Ureter (tissue), 1 donor: ENCODE results near the gene BICDL2. TPM values are rescaled to one million over a fixed set of nuclear protein-coding genes. Genes with fewer than 3 reads are reported as not detected.

Experiments used
- DNase-seq: peaks from one replicate; pipeline ENCODE4 v3.0.0-alpha.2; 2020; ENCODE audit warnings: low spot score
- total RNA-seq: library from RNA; stranded (reverse); gene quantifications from one replicate; pipeline ENCODE4 v1.2.4, GENCODE V29; 2023
- donor health status: DM: yes; HTN: yes; CAD: no.

Gene BICDL2
- total RNA-seq, 1 donor from 2014 or later = 94.3 TPM

- DNase-seq = no peak
Measured at GRCh38 chr16:3025032-3026002, 11.4 kb downstream of the BICDL2 start.

DNA sequence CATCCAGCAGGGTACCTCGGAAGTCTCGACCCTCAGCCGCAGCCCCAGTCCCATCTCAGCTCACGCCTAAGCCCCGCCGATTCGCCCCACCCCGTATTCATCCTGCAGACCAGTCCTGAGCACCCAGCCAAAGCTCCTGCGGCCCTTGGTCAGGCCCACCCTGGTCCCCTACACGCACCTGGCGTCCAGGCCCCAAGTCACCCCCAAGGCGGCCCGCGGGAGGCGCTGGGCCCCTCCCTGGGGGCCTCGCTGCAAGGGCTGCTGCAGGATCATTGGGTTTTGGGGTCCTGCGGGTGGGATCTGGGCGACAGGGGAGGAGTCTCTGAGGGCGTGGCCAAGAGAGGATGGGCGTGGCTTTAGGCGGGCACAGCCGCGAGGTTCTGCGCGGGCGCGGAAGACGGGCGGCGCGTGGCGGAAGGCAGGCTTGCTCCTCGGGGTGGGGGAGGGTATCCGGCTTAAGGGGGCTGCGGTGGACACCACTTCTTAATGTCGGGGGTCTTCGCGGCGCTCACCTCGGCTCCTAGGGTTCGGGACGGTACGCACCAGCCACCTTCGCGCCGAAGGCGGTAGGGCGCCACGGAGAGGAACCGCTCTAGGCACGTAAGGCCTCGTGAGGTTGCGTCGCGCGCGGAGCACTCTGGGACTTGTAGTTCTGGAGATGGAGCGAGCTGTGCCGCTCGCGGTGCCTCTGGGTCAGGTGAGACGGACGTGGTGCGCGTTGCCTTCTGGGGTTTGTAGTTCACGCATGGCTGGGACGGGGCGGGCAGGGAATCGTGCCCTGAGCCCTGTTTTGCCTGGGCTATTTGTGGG lies 12.9 kb downstream of the BICDL2 start, which contains the start of the genes HCFC1R1 and THOC6:
TSS of gene HCFC1R1 (minus strand) at position 274 of the 810 bp plus-strand sequence. CDS start at position 273, 1 bp downstream.
TSS of gene THOC6 (plus strand) at position 367 of the 810 bp plus-strand sequence. CDS start at position 659, 292 bp downstream.
- peak; percentile 98 for DNase-seq

DNA sequence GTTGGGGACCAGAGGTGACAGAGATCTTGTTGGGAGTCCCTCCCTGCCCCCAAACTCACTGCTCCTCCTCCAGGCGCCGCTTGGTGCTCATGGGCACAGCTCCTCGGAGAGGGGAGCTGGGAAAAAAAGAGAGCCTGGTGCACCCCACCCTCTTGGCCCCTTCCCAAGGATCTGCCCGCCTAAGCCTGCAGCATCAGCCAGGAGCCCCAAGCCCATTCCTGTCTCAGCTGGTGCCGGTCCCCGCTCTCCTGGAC lies 13.4 kb downstream of the BICDL2 start:
- no peak for DNase-seq

GRCh38 chr16:3022684-3023414 lies 13.9 kb downstream of the BICDL2 start:
- no peak for DNase-seq

GRCh38 chr16:3022208-3022683 lies 14.5 kb downstream of the BICDL2 start:
- DNase-seq = peak; percentile 93

DNA sequence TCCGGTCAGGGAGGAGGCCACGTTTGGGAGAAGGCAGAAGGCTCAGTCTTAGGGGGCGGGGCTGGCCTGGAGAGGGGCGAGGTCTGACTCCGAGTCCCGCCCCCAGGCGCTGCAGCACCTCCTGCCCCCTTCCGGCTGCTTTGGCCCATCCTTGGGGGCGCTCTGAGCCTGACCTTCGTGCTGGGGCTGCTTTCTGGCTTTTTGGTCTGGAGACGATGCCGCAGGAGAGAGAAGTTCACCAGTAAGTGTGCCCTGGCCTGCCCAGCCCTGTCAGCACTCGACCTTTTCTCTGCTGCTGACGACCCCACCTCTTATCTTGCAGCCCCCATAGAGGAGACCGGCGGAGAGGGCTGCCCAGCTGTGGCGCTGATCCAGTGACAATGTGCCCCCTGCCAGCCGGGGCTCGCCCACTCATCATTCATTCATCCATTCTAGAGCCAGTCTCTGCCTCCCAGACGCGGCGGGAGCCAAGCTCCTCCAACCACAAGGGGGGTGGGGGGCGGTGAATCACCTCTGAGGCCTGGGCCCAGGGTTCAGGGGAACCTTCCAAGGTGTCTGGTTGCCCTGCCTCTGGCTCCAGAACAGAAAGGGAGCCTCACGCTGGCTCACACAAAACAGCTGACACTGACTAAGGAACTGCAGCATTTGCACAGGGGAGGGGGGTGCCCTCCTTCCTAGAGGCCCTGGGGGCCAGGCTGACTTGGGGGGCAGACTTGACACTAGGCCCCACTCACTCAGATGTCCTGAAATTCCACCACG lies 15.1 kb downstream of the BICDL2 start:
- DNase-seq = peak; percentile 81

DNA sequence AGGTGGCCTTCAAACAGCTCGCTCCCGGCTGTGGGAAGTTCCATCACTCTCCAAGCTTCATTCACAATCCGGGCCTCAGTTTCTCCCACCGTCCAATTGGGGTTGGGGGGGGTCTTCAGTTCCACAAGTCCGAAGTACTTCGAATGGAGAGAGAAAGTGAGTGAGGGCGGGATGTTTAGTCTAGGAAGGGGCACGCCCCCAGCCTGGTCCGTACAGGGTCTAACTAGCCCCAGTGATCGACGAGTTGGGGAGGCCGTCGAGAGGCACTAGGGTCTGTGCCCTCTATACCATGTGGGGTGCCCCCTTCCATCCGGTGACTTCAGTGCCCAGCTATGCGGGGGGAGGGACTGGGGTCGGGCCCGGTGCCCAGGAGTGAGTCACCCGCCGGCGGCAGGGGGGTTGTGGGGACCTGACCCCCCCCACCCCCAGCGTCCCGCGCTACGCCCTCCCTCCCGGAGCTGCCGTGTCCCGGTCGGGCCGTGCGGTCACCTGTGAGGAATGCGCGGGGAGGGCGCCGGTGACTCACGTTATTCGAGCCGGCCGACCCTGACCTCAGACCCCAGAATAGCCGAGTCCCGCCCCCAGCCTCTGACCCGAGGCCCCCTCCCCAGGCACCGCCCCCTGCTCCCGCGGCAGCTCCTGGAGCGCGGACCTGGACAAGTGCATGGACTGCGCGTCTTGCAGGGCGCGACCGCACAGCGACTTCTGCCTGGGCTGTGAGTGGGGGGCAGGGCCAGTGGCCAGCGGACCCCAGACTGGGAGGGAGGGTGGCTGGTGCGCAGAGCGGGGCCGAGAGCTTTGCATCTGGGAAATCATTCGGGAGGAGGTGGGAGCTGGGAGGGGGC lies 15.9 kb downstream of the BICDL2 start:
- DNase-seq = peak; percentile 88

- DNase-seq = peak; percentile 77
Measured at GRCh38 chr16:3020247-3020603, 16.5 kb downstream of the BICDL2 start, which contains the start of gene TNFRSF12A. Gene TNFRSF12A, plus strand, starts transcription at chr16:3020368. Its CDS starts 30 bp downstream, at chr16:3020398.

DNA sequence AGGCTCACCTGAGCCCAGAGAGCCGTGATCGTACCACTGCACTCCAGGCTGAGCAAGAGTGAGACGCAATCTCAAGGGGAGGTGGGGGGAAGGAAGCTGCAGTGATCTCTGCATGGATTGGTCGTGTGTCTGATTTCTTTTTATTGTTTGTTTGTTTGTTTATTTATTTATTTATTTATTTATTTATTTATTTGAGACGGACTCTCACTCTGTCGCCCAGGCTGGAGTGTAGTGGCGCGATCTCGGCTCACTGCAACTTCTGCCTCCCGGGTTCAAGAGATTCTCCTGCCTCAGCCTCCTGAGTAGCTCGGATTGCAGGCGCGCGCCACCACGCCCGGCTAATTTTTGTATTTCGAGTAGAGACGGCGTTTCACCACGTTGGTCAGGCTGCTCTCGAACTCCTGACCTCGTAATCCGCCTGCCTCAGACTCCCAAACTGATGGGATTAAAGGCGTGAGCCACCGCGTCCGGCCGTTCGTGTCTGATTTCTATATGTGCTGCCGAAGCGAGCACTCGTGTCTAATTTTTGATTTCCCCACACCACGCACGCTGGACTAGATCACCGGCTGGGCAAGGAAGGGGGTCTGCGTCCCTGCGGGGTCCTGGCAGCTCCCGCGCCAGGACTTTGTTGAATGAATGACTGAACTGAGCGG lies 17.0 kb downstream of the BICDL2 start:
- no peak for DNase-seq

DNA sequence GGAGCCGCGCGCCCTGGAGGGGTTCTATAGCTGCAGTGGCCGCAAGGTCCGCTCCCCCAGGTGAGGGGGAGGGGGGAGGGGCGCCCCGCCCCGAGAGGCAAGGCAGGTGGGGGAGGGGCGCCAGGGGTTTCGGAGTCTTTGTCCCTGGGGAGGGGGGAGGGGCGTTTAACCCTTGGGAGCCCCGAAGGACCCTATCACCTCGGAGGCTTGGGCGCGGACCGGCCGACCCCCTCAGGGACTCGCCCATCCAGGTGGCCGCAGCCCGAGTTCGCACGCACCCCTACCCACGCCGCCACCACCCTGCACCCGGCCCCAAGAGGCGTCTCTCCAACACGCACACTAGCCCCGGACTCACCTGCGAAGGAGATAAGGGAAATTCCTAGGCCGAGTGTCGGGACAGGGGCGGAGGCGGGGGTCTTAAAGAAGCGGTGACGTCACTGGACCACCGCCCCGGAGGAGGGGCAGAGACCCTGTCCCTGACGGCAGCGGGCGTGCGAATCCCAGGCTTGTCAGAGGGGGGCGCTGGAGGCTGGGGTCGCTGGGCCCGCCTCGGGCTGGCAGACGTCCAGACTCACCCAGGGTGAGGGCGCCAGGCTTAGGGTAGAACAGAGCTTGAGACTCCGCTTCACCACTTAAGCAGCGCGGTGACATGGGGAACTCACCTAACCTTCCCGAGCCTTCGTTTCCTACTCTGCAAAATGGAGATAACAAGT lies 18.8 kb downstream of the BICDL2 start, which contains the start of gene CLDN6:
TSS of gene CLDN6 (minus strand) at position 390 of the 713 bp plus-strand sequence. CDS start 2,162 bp downstream, outside the sequence.
- DNase-seq = no peak

DNA sequence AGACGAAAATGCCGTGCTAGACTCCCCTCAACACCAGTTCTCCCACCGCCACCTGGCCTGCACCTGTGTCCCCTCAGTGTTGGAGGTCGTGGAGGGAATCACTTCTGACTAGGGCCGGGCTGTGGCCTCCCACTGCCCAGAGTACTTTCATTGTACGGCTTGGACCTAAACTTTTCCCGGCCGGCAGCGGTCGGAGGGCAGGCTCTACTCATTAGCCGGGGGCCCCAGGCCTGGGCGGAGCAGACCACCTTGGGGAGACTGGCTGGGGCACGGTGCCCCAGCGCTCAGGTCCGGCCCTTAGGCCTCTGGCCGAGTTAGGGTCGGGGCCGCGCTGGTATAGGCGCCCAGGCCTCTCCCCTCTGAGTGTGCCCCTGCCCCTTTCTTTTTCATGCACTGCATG lies 19.4 kb downstream of the BICDL2 start:
- no peak for DNase-seq

GRCh38 chr16:3015865-3016521 lies 20.8 kb downstream of the BICDL2 start:
- no peak for DNase-seq

GRCh38 chr16:3014971-3015370 lies 21.8 kb downstream of the BICDL2 start:
- no peak for DNase-seq

GRCh38 chr16:3013998-3014690 lies 22.6 kb downstream of the BICDL2 start:
- DNase-seq = no peak

GRCh38 chr16:3013491-3013951 lies 23.2 kb downstream of the BICDL2 start:
- no peak for DNase-seq

DNA sequence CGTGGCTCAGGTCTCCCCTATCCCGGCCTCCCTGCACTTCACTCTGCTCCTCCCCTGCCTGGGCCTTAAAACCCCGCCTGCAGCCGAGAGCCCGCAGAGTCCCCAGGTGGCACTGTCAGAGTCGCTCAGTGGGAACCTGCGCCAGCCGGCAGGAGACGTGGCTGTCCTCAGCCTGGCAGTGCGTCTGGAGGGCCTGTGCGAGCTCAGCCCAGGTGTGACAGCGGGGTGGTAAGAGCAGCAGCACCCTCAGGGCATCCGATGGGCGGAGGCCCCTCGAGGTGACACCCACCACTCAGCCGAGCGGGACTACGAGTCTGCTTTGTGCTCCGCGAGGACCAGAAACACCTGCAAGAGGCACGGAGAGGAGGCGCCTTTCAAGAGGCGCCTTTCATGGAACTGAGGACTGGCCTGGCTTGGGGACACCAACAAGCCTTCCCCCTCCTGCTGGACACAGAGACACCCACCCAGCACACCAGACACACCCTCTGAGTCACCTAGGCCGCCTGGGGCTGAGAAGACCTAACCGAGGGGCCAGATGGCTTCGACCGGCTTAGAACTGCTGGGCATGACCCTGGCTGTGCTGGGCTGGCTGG lies 23.8 kb downstream of the BICDL2 start, which contains the start of gene CLDN9:
TSS of gene CLDN9 (plus strand) at position 96 of the 593 bp plus-strand sequence. CDS start at position 536, 440 bp downstream.
- DNase-seq = no peak

DNA sequence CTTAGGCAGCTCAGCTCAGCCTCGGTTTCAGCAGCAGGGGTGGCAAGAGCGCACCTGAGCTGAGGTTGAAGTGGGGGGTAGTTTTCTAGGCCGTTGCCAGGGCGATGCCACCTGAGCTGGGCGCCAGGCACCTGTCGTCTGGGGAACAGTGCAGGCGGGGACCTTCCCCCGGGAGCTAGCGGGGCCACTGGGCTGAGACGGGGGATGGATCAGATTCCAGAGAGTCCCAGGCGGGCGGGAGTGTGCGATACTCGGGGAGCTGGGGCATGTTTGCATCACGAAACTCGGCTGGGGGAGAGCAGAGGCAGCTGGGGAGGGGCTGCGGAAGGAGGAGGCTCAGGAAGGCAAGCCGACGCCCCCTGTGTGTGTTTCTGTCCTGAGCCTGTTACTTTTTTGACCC lies 24.5 kb downstream of the BICDL2 start:
- no peak for DNase-seq
